Measurements from ENCODE around the gene MYO3A. TPM values are rescaled to one million over a fixed set of nuclear protein-coding genes. Genes with fewer than 3 reads are reported as not detected.

The MYO3A gene
- total RNA-seq, 4 donors from 2014 or later: 0.06 TPM; not detected in 3

DNA sequence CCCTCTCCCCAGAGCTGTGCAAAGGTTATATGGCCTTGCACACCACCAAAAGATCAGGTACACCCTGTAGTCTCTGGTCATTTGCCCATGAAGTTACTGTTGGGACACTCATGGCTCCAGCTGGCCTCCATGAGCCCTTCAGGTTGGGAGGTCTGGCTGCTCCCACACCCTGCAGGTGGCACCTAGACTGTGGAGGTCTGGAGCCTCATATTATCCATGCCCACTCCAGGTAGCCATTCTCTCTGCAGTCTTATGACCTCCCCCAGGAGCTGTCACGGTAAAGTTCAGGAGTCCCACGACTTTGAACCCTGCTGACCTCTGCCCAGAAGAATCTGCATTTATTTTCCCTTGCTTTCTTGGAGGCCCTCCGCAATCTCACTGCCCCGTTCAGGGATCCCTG is 243.3 kb downstream of the MYO3A start:
- H3K27ac ChIP-seq (replicated peaks in 1 of 4): no peak overlapping the region
- intact Hi-C loops (cut with DNase I): no loop called here
- DNase-seq (ENCODE audit: extremely low spot score): no peak
- WGBS: 92% methylated on average over 4 of the region's 4 CpGs
- TF ChIP-seq, protein P1, sequence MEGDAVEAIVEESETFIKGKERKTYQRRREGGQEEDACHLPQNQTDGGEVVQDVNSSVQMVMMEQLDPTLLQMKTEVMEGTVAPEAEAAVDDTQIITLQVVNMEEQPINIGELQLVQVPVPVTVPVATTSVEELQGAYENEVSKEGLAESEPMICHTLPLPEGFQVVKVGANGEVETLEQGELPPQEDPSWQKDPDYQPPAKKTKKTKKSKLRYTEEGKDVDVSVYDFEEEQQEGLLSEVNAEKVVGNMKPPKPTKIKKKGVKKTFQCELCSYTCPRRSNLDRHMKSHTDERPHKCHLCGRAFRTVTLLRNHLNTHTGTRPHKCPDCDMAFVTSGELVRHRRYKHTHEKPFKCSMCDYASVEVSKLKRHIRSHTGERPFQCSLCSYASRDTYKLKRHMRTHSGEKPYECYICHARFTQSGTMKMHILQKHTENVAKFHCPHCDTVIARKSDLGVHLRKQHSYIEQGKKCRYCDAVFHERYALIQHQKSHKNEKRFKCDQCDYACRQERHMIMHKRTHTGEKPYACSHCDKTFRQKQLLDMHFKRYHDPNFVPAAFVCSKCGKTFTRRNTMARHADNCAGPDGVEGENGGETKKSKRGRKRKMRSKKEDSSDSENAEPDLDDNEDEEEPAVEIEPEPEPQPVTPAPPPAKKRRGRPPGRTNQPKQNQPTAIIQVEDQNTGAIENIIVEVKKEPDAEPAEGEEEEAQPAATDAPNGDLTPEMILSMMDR (IDR thresholded peaks at IDR 0.05): no peak
- TF ChIP-seq EP300 (IDR thresholded peaks at IDR 0.05) (no peak), POLR2A (IDR thresholded peaks at IDR 0.05; ENCODE audit: low read depth) (no peak), POLR2AphosphoS5 (IDR thresholded peaks at IDR 0.05) (no peak)
- no peaks in the 10 kb centered on the region for H3K9me3 ChIP-seq
- H3K36me3 ChIP-seq: no peaks in the 10 kb centered on the region
- H3K4me1 ChIP-seq: no peaks in the 10 kb centered on the region
- H3K4me3 ChIP-seq: no peak overlapping the region
- H3K27me3 ChIP-seq: no peaks in the 10 kb centered on the region

DNA sequence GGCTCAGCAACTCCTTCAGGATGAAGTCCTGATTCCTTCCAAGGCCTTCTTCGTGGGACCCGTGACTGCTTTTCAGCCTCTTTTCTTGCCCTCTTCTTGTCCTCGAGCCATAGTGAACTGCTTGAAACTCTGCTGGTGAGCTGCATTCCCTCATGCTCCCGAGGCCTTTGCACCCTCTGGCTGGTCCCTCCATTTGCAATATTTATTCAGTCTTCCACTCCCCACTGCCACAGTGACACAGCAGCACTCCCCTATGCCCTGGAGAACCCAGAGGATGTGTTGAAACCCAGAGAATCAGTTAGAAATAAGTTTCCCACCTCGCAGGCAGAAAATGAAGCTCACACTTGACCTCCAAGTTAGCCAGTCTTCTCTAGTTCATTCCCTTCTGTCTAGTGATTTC is 260.2 kb downstream of the MYO3A start:
- H3K4me1 ChIP-seq: no peaks in the 10 kb centered on the region
- H3K9me3 ChIP-seq: no peaks in the 10 kb centered on the region
- no peak overlapping the region for H3K4me3 ChIP-seq
- TF ChIP-seq EP300 (IDR thresholded peaks at IDR 0.05) (no peak), POLR2A (IDR thresholded peaks at IDR 0.05; ENCODE audit: low read depth) (no peak), POLR2AphosphoS5 (IDR thresholded peaks at IDR 0.05) (no peak)
- TF ChIP-seq, protein P1 (IDR thresholded peaks at IDR 0.05): no peak
- 72% methylated on average over 5 of the region's 5 CpGs for WGBS
- H3K27ac ChIP-seq (replicated peaks in 1 of 4): no peak overlapping the region
- no peak for DNase-seq (ENCODE audit: extremely low spot score)
- intact Hi-C loops (cut with DNase I): no loop called here
- no peaks in the 10 kb centered on the region for H3K27me3 ChIP-seq
- H3K36me3 ChIP-seq: no peaks in the 10 kb centered on the region

- H3K4me3 ChIP-seq: no peak overlapping the region
- no peak for TF ChIP-seq EP300 (IDR thresholded peaks at IDR 0.05)
- TF ChIP-seq POLR2A (IDR thresholded peaks at IDR 0.05; ENCODE audit: low read depth): no peak
- TF ChIP-seq POLR2AphosphoS5 (IDR thresholded peaks at IDR 0.05): no peak
- TF ChIP-seq, protein P1 (IDR thresholded peaks at IDR 0.05): no peak
- no peaks in the 10 kb centered on the region for H3K36me3 ChIP-seq
- H3K27ac ChIP-seq (replicated peaks in 1 of 4): no peak overlapping the region
- H3K9me3 ChIP-seq: no peaks in the 10 kb centered on the region
- intact Hi-C loops (cut with DNase I): no loop called here
- WGBS: 86% methylated on average over 2 of the region's 2 CpGs
- H3K27me3 ChIP-seq: no peaks in the 10 kb centered on the region
- DNase-seq (ENCODE audit: extremely low spot score): no peak
- H3K4me1 ChIP-seq: no peaks in the 10 kb centered on the region
These were observed 263.2 kb downstream of the MYO3A start for GRCh38 chr10:26197248-26197647.

DNA sequence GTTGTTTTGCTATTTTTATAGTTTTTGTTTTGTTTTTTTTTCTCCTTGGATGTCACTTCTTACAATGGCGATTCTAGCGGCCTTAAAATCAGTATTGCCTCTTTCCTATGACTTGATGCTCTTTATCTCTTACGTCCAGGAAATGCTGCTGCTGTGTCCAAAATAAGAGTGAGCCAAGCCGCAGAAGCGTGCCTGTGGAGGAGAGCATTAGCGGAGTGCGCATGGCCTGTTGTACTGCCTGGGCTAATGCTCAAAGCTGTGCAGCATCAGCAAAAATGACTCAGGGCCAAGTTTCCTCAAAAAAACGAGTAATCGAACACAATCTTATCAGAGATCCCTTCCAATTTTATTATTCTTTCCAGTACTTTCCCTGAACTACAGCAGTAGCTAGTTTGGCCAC is 264.1 kb downstream of the MYO3A start:
- no peaks in the 10 kb centered on the region for H3K9me3 ChIP-seq
- H3K4me3 ChIP-seq: no peak overlapping the region
- intact Hi-C loops (cut with DNase I): no loop called here
- H3K4me1 ChIP-seq: no peaks in the 10 kb centered on the region
- H3K27ac ChIP-seq (replicated peaks in 1 of 4): no peak overlapping the region
- no peaks in the 10 kb centered on the region for H3K27me3 ChIP-seq
- TF ChIP-seq POLR2AphosphoS5 (IDR thresholded peaks at IDR 0.05) (no peak), POLR2A (IDR thresholded peaks at IDR 0.05; ENCODE audit: low read depth) (no peak), EP300 (IDR thresholded peaks at IDR 0.05) (no peak)
- TF ChIP-seq, protein P1 (IDR thresholded peaks at IDR 0.05): no peak
- no peak for DNase-seq (ENCODE audit: extremely low spot score)
- 93% methylated on average over 9 of the region's 9 CpGs for WGBS
- H3K36me3 ChIP-seq: no peaks in the 10 kb centered on the region

DNA sequence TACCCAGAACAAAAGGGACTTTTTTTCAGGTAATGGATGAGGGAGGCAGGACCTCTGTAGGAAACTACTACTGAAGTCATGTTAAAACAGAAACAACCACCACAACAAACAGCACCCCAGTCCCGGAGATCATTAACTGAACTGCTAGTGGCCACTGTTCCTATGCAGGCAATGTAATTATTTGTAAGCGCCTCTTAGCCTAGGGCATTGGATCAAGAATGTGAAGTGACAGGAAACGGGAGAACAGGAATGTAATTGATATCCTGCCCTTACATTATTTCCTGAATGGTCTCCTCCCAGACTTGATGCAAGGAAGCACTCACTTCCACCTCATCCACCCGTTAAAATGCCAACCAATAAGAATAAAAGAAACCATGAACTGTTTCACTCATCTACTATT is 265.8 kb downstream of the MYO3A start:
- H3K4me1 ChIP-seq: no peaks in the 10 kb centered on the region
- no peak overlapping the region for H3K27ac ChIP-seq (replicated peaks in 1 of 4)
- no peaks in the 10 kb centered on the region for H3K36me3 ChIP-seq
- intact Hi-C loops (cut with DNase I): no loop called here
- DNase-seq (ENCODE audit: extremely low spot score): no peak
- no peaks in the 10 kb centered on the region for H3K9me3 ChIP-seq
- H3K4me3 ChIP-seq: no peak overlapping the region
- 64% methylated on average over 4 of the region's 4 CpGs for WGBS
- TF ChIP-seq EP300 (IDR thresholded peaks at IDR 0.05): no peak
- TF ChIP-seq, protein P1 (IDR thresholded peaks at IDR 0.05): no peak
- no peak for TF ChIP-seq POLR2AphosphoS5 (IDR thresholded peaks at IDR 0.05)
- TF ChIP-seq POLR2A (IDR thresholded peaks at IDR 0.05; ENCODE audit: low read depth): no peak
- H3K27me3 ChIP-seq: no peaks in the 10 kb centered on the region

Data from esophagus muscularis mucosa (tissue), 4 donors.